ENCODE measurements around the gene UPF3A. TPM values are rescaled to one million over a fixed set of nuclear protein-coding genes. Genes with fewer than 3 reads are reported as not detected.

The UPF3A gene
- total and polyA plus RNA-seq, 9 of the 15 experiments (the other 6 are each of a cell fraction or from before 2014, with no cell fraction given) = 15.6 to 76.5 (median 40.9) TPM

GRCh38 chr13:114282041-114282670 lies 755 bp downstream of the UPF3A start (continued):
- TF ChIP-seq, protein P1, sequence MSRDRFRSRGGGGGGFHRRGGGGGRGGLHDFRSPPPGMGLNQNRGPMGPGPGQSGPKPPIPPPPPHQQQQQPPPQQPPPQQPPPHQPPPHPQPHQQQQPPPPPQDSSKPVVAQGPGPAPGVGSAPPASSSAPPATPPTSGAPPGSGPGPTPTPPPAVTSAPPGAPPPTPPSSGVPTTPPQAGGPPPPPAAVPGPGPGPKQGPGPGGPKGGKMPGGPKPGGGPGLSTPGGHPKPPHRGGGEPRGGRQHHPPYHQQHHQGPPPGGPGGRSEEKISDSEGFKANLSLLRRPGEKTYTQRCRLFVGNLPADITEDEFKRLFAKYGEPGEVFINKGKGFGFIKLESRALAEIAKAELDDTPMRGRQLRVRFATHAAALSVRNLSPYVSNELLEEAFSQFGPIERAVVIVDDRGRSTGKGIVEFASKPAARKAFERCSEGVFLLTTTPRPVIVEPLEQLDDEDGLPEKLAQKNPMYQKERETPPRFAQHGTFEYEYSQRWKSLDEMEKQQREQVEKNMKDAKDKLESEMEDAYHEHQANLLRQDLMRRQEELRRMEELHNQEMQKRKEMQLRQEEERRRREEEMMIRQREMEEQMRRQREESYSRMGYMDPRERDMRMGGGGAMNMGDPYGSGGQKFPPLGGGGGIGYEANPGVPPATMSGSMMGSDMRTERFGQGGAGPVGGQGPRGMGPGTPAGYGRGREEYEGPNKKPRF (IDR thresholded peaks at IDR 0.05; ENCODE audit: low read depth, low read length) = no peak
- TF ChIP-seq PREB (CRISPR knock-in tag; IDR thresholded peaks at IDR 0.05) (no peak), BCLAF1 (IDR thresholded peaks at IDR 0.05; ENCODE audit: borderline replicate concordance in 1 of 2, control insufficient read depth in 1 of 2, low read depth in 2 of 2, low read length in 1 of 2) (no peak), ZEB2 (IDR thresholded peaks at IDR 0.05) (no peak), ARID1B (IDR thresholded peaks at IDR 0.05) (no peak), ZNF696 (CRISPR knock-in tag; conservative IDR thresholded peaks at IDR 0.05) (no peak), CEBPB (tag; IDR thresholded peaks at IDR 0.05) (no peak), ZNF354B (CRISPR knock-in tag; IDR thresholded peaks at IDR 0.05) (no peak), L3MBTL2 (IDR thresholded peaks at IDR 0.05) (no peak), DIDO1 (tag; IDR thresholded peaks at IDR 0.05; ENCODE audit: low read depth) (no peak), STAT5B (CRISPR knock-in tag; IDR thresholded peaks at IDR 0.05) (no peak), NR4A1 (CRISPR knock-in tag; IDR thresholded peaks at IDR 0.05) (no peak), NR4A1 (tag; IDR thresholded peaks at IDR 0.05) (no peak), ZNF583 (CRISPR knock-in tag; IDR thresholded peaks at IDR 0.05) (no peak), NR2C2 (CRISPR knock-in tag; IDR thresholded peaks at IDR 0.05) (no peak), NR2C2 (tag; IDR thresholded peaks at IDR 0.05) (no peak), PHF8 (IDR thresholded peaks at IDR 0.05; ENCODE audit: borderline replicate concordance, low read length) (peak; percentile 31; the same call in 1 of the 2 replicates)
- TF ChIP-seq, protein P2, sequence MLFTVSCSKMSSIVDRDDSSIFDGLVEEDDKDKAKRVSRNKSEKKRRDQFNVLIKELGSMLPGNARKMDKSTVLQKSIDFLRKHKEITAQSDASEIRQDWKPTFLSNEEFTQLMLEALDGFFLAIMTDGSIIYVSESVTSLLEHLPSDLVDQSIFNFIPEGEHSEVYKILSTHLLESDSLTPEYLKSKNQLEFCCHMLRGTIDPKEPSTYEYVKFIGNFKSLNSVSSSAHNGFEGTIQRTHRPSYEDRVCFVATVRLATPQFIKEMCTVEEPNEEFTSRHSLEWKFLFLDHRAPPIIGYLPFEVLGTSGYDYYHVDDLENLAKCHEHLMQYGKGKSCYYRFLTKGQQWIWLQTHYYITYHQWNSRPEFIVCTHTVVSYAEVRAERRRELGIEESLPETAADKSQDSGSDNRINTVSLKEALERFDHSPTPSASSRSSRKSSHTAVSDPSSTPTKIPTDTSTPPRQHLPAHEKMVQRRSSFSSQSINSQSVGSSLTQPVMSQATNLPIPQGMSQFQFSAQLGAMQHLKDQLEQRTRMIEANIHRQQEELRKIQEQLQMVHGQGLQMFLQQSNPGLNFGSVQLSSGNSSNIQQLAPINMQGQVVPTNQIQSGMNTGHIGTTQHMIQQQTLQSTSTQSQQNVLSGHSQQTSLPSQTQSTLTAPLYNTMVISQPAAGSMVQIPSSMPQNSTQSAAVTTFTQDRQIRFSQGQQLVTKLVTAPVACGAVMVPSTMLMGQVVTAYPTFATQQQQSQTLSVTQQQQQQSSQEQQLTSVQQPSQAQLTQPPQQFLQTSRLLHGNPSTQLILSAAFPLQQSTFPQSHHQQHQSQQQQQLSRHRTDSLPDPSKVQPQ (CRISPR knock-in tag; IDR thresholded peaks at IDR 0.05; ENCODE audit: borderline replicate concordance) = no peak
- TF ChIP-seq, protein P3, sequence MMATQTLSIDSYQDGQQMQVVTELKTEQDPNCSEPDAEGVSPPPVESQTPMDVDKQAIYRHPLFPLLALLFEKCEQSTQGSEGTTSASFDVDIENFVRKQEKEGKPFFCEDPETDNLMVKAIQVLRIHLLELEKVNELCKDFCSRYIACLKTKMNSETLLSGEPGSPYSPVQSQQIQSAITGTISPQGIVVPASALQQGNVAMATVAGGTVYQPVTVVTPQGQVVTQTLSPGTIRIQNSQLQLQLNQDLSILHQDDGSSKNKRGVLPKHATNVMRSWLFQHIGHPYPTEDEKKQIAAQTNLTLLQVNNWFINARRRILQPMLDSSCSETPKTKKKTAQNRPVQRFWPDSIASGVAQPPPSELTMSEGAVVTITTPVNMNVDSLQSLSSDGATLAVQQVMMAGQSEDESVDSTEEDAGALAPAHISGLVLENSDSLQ (IDR thresholded peaks at IDR 0.05) = no peak

Data from K562 (cell line).